Kidney capillary endothelial cell (primary cell): ENCODE results near the gene RPS15A.
A peak's percentile ranks its signal among the peaks of the same experiment; 100 is the strongest.

Source experiments
- DNase-seq: peaks from one replicate; pipeline ENCODE4 v3.0.0-alpha.2; 2018; ENCODE audit warnings: low spot score

RPS15A gene

GRCh38 chr16:18789850-18790706, at the start of gene RPS15A:
Gene RPS15A, minus strand, starts transcription at chr16:18790334. Its CDS starts 1,221 bp downstream, at chr16:18789113.
- peak; percentile 95 for DNase-seq

DNA sequence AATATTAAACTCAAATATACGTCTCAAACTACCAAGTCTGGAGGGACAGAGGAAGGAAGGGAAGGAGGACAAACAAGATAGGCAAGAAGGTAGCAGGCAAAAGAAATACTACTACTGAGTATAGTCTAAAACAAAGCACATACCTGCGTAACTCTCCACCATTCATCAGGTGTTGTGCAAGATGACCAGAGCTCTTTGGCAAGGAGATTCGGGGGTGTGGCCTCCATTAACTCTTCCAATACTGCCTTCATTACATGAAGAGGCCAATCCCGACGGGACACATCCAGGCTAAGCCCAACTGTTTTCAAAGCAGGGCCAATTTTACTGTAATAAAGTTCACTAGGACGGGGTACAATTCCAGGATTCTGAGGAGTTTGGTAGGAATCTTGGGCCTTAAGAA, 49.4 kb upstream of the RPS15A start:
- no peak for DNase-seq

DNA sequence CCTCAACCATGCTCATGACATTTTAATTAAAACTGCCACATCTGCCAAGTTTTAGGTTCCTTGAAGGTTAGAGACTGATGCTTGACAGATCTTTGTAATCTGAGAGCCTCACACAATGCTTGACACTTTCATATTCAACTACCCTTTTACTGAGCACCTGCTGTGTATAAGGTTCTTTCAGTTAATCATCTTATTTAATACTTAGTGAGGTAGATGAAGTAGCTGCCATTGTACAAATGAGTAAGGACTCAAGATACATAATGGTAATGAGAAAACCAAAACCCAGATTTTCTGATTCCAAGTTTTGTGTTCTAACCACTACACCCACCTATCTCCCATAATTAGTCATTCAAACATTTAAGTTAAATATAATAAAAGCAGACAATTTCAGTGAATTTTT, 46.6 kb upstream of the RPS15A start:
- no peak for DNase-seq

DNA sequence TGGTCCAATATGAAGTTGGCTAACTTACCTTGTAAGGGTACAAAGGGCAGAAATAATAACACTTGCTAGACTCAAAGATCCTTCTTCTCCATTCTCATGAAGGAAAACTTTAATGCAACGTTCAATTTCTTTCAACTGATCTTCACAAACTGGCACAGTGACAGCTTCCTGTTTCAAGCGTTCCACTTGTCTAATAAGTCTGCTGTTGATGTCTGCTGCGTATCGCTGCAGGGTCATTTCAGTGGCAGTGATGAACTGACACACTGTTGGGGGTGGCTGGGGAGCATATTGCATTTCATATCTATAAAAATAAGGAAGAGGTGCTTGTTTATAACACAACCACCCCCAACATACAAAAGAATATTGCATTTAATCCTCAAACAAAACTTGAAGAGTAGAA, 44.7 kb upstream of the RPS15A start:
- DNase-seq: no peak

DNA sequence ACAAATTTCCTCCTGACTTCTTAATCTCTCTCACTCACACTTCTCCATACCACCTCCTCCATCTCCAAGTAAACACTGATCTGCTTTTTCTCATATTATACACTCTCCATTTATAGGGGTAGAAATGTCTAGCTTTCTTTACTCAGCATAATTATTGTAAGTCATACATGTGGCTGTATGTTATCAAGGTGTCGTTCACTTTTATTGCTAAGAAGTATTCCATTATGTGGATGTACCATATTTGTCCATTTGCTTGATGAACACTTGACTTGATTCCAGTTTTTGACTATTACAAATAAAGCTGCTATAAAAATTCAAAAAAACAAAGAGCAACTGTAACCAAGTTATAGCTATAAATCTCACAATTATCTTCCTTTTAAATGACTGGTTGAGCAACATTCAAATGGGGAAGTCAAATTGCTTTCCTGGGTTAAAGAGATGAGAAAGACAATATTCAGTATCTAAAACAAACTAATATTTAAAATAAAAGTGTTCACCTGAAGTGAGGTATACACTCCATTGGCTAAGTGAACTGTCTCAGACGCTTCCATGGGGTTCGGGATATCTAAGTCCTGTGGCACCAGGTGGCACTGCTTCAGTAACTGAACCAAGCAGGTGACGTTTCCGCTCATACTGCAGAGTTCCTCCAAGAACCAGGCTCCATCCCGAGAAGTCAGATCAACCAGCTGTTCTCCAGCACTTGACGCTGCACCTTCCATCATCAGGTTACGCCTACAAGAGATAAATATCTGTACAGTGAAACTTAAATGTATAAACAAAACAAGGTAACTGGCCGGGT, 43.8 kb upstream of the RPS15A start:
- no peak for DNase-seq

- no peak for DNase-seq
These were observed 42.5 kb upstream of the RPS15A start for GRCh38 chr16:18832613-18833012.

DNA sequence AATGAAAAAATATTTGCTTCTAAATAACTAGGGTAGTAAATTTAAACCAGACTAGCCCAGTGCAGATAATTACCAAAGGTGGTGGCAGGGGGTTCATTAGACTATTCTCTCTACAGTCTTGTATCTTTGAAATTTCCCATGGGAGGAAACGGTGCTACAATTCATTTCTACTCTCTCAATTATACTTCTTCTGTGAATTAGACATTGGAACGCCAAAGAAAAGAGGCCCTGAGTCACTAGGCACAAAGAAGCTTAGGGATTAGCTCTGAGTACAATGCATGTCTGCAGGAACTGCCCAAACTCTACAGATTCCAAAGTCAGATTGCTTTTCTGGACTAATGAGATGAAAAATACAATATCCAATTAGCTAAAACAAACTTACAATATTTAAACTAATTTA, 41.9 kb upstream of the RPS15A start:
- DNase-seq: no peak

DNA sequence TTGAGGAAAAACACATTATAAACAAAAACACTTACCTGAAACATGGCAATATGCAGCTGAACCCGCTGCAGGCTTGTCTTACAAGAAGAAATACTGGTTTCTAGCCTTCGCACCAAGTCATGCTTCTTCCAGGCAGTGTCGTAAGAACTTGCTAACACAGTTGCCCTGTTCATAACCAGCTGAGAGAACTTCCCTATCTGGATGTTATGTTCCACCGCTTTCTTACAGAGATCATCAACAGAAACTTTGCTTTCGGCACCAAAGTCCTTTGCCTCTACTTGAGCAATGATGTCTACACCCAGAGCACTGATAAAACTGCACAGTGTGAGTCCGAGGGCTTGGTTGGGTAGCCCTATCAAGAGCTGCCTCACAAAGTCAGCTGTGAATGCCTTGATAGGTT, 39.1 kb upstream of the RPS15A start:
- DNase-seq: no peak

DNA sequence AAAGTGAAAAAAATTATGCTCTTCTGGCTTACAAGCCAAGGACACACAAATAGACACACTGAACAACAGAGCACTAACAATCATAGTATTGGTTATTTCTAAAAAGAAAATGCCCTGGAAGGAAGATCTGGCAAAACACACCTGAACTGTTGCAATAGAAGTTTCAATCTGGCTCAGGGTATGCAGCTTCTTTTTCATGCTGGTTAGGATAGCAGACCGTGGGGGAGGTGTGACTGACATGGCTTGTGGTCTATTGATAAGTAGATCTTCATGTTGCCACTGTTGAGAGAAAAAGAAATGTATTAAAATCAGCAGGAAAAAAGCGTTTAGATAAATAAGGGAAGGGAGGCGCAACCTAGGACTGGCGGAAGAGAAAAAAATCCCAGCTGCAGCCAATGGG, 37.8 kb upstream of the RPS15A start:
- no peak for DNase-seq

- DNase-seq: no peak
These were observed 26.2 kb upstream of the RPS15A start for GRCh38 chr16:18816286-18816685.

GRCh38 chr16:18811925-18812324, 21.8 kb upstream of the RPS15A start:
- DNase-seq: no peak

DNA sequence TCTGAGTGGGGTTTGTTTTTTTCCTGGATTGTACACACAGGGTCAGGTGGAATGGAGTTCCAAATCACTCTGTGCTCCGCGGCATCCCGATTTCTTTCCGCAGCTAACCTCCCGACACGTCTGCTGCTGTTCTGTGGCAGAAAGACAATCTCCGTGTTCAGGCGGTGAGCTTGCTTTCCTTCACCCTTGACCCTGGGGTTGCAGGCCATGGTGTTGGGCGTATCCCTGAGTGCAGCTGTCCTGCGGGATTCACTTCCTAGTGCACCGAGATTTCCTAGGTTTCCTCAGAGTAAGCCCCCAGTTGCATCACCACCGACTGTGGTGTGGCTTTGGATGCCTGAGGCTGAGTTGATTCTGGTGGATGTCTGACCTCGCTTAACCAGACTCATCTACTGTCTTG, 19.0 kb upstream of the RPS15A start:
- no peak for DNase-seq

DNA sequence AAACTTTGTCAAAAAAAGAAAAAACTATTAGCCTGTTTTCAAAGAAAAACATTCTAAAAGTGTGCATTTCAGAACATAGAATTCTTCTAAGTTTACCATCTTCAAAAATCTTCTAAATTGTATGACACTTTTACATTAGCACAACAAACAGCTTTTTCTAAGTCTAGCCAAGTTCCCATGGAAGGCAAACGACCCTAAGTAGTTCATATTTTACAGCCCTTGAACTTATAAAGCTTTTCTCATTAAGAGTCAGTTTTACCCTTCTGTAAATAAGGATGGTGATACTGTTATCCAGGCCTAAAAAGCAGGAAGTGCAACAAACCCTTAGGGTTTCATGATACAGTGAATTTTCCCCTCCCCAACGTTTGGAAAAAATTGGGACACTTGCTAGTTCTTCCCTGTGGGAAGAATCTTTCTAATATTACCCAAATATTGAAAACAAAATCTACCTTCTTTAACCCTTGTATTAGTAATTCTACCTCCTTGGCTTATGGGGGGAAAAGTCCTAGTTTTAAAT, 15.2 kb upstream of the RPS15A start:
- DNase-seq: no peak

DNA sequence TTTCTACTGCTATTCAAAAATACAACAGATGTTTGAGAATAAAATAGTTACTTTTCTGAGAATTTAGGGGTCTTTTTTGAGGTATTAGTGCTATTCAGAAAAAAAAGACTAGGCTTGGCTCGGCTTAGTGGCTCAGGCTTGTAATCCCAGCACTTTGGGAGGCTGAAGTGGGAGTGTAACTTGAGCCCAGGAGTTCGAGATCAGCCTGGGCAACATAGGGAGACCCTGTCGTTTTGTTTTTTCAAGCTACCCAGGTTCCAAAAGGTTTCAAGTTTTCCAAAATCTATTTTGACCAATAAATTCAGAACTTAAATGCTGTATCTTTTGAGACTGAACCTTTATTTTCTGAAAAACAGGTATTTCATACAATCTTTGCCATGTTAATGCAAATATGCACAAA, 14.4 kb upstream of the RPS15A start:
- no peak for DNase-seq

GRCh38 chr16:18803569-18804462, 13.7 kb upstream of the RPS15A start:
- DNase-seq: peak; percentile 67

DNA sequence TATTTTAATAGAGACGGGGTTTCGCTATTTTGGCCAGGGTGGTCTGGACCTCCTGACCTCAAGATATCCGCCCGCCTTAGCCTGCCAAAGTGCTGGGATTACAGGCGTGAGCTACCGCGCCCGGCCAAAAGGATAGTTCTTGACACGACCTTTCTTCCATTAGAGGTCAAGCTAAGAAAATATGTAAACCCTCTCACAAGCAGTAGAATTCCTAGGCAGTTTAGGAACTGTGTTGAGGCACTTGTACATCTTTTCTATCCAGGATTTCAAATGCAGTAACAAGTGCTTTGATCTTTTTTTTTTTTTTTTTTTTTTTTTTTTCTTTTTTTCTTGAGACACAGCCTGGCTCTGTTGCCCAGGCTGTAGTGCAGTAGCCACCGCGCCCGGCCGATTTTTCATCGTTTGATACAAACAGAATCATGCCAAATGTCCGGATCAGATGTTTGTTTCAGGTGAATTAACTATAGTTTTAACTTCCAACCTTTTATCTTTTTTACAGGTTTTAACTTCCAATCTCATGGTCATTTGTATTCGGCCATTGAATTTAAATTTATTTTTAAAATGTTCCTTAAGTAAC, 12.7 kb upstream of the RPS15A start:
- DNase-seq: no peak

GRCh38 chr16:18801145-18801972, 11.2 kb upstream of the RPS15A start, which contains the start of gene ARL6IP1:
Gene ARL6IP1, minus strand, starts transcription at chr16:18801549. Its CDS starts 83 bp downstream, at chr16:18801466.
- peak; percentile 99 for DNase-seq

DNA sequence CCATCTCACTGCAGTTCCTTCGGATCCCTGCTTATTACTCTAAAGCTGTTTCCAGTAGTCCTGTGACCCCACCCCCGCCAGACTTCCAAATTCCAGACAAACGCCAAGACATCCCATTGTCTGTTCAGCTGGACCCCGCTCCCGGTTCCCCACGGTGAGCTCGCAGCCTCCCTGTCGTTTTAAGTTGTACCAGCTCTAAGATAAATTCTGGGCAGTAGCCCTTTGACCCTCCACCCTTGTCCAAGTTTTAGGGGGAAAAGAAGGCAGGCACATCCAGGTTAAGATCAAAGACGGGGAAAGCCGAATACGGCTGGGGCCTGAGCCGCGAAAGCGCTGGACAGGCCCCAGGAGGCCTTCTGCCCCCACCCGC, 10.6 kb upstream of the RPS15A start:
- DNase-seq: peak; percentile 22

- no peak for DNase-seq
These were observed 10.2 kb upstream of the RPS15A start for GRCh38 chr16:18800293-18800692.

- DNase-seq: no peak
These were observed 9.4 kb upstream of the RPS15A start for GRCh38 chr16:18799500-18799899.

DNA sequence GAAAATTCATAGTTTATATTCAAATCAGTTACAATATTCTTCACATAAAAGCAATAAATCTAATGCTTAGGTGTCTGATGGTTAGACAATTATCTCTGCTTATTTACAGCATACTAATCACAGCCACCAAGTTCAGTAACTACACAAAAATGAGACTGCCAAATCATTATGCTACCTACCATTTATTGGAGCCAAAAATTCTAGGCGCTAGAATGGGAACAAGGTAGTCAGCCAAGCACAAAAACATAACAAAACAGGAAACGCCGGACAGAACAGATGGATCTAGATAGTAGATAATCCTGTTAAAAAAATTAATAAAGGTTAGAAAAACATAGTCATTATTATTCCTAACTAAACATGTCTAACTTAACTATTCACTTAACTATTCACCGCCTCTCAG, 7.6 kb upstream of the RPS15A start:
- no peak for DNase-seq
